Subcutaneous abdominal adipose tissue (tissue), 5 donors: ENCODE data around the gene TEPSIN.

Experiments
- H3K27ac ChIP-seq: one replicate; pipeline ENCODE4 v1.7.0; 2013; ENCODE audit warnings: low read depth, mild to moderate bottlenecking, inconsistent platforms, low read length, moderate library complexity
- H3K27me3 ChIP-seq, 5 donors: one replicate each; pipeline ENCODE4 v1.7.0; 2013; ENCODE audit warnings: low read length in 5 of 5, inconsistent platforms in 1 of 5; ENCODE audit not compliant: control insufficient read depth in 5 of 5, insufficient read depth in 4 of 5
- H3K36me3 ChIP-seq, 5 donors: one replicate each; pipeline ENCODE4 v1.7.0; 2013; ENCODE audit warnings: low read length in 5 of 5; ENCODE audit not compliant: control insufficient read depth in 5 of 5, insufficient read depth in 5 of 5
- H3K4me1 ChIP-seq, 5 donors: one replicate each; pipeline ENCODE4 v1.7.0; 2013; ENCODE audit warnings: low read length in 5 of 5, mild to moderate bottlenecking in 3 of 5, moderate library complexity in 1 of 5; ENCODE audit not compliant: control insufficient read depth in 5 of 5, insufficient read depth in 5 of 5
- H3K4me3 ChIP-seq, 5 donors: one replicate each; pipeline ENCODE4 v1.7.0; 2013; ENCODE audit warnings: low read length in 5 of 5, low read depth in 1 of 5
- H3K9ac ChIP-seq, 5 donors: one replicate each; pipeline ENCODE4 v1.7.0; 2013; ENCODE audit warnings: low read length in 5 of 5, mild to moderate bottlenecking in 4 of 5, moderate library complexity in 3 of 5
- H3K9me3 ChIP-seq, 5 donors: one replicate each; pipeline ENCODE4 v1.7.0; 2013; ENCODE audit warnings: low read length in 5 of 5; ENCODE audit not compliant: control insufficient read depth in 5 of 5
- donor health status: healthy.
- donor health status: healthy.
- donor health status: healthy.
- donor health status: healthy.
- donor health status: healthy.

Gene TEPSIN

GRCh38 chr17:81223762-81224130, 15.1 kb downstream of the TEPSIN start:
- H3K27ac ChIP-seq, result peak overlapping the region; percentile 16
- H3K4me1 ChIP-seq, result peaks cover 7 to 30% (median 22%) of the 10 kb centered on the region in 5 donors
- peak overlapping the region in 4 of 5 donors; percentile 48 to 66 (median 57) for H3K9ac ChIP-seq
- no peaks in the 10 kb centered on the region for H3K27me3 ChIP-seq
- peaks cover 0 to 17% (median 7%) of the 10 kb centered on the region in 5 donors for H3K36me3 ChIP-seq
- peak overlapping the region; percentile 47 to 69 (median 62) for H3K4me3 ChIP-seq
- H3K9me3 ChIP-seq, result peaks cover 0 to 3% (median 0%) of the 10 kb centered on the region in 5 donors

DNA sequence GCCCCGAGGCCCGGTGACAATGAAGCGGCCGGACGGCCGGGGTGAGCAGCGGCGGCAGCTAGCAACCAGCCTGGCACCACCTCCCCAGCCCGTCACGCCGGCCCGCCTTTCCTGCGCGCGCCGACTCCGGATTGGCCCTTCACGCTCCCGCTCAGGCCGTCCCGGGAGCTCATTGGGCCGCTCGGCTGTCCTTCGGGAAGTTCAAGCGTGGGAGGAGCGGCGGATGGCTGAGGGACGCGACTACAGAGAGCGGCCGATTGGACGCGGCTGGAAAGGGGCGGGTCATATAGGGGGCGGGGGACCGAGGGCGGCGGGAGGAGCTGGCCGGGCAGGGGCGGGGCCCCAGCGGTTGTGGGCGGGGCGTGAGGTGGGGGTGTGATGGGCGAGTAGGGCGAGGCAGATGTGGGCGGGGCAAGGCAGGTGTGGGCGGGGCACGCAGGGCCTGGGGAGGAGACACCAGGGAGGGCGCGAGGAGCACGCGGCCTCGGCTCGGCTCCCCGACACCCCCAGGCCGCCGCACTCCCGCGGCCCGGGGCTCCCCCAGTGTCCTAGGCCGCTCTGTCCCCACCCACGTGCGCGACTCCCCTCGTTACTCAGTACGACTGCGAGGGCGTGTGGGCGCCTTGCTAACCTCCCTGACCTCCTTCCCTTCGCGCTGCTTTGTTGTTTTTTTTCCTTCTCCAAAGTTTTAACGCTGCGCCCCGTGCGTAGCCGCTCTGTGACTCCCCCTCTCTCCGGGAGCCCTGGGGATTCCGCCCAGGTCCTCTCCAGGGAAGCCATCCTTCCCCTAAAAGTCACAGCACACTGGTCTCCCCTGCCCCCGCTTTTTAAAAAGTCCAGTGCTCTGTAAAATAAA, 15.7 kb downstream of the TEPSIN start, which contains the start of gene CEP131:
CEP131 (minus strand) TSS at position 60 of the 856 bp plus-strand sequence. CDS start 2,909 bp downstream, outside the sequence.
- Histone ChIP-seq H3K27me3 (no peaks in the 10 kb centered on the region), H3K9me3 (peaks cover 0 to 3% (median 0%) of the 10 kb centered on the region in 5 donors), H3K36me3 (peaks cover 0 to 13% (median 4%) of the 10 kb centered on the region in 5 donors), H3K27ac (peak within 1 kb of the TSS; percentile 16), H3K4me1 (peaks cover 7 to 27% (median 21%) of the 10 kb centered on the region in 5 donors), H3K4me3 (peak within 1 kb of the TSS; percentile 60 to 79 (median 70)), H3K9ac (peak within 1 kb of the TSS in 4 of 5 donors; percentile 55 to 74 (median 72))

- no peak overlapping the region for H3K27ac ChIP-seq
Observed at GRCh38 chr17:81222620-81222905, 16.3 kb downstream of the TEPSIN start.

DNA sequence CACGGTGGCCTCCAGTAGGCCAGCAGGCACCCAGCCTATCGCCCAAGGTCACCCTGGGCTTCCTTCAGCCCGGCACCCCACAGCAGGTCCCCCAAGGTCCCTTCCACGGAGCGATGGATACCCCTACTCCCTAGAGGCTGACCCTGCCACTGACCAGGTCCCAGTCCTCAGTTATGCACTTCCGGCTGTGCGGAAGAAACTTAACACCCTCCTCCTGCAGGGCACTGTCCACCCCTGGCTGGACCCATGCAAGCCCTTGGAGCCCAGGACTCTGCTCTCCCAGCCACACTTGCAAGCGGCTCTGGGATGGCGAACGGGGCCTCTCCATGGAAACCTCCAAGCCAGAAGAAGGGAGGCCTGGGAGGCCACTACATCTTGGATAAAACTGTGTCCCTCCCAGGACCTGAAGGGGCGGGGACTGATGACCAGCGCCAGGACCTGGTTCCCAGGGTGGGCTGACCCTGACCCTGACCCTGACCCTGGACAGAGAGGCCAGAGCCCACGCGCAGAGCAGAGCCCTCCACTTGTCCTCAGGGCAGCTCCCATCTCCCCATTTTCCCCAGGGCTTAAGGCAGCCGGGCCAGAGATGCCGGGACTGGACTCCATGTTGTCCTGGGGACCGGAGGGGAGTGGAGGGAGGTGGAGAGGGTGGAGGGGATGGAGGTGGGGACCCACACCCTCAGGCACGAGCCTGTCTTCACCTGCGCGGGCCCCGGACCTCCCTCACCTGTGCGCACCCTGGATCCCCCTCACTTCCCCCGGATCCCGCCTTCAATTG, 16.8 kb downstream of the TEPSIN start:
- no peak overlapping the region for H3K27ac ChIP-seq
- H3K4me3 ChIP-seq, result peak overlapping the region in 4 of 5 donors; percentile 60 to 79 (median 72)
- no peaks in the 10 kb centered on the region for H3K27me3 ChIP-seq
- H3K4me1 ChIP-seq, result peaks cover 7 to 27% (median 20%) of the 10 kb centered on the region in 5 donors
- peaks cover 0 to 13% (median 4%) of the 10 kb centered on the region in 5 donors for H3K36me3 ChIP-seq
- peak overlapping the region in 4 of 5 donors; percentile 40 to 74 (median 72) for H3K9ac ChIP-seq
- peaks cover 0 to 2% (median 0%) of the 10 kb centered on the region in 5 donors for H3K9me3 ChIP-seq

More at GRCh38 chr17:81222620-81222905, 16.3 kb downstream of the TEPSIN start:
- Histone ChIP-seq H3K9me3 (peaks cover 0 to 3% (median 0%) of the 10 kb centered on the region in 5 donors), H3K9ac (peak overlapping the region in 4 of 5 donors; percentile 40 to 74 (median 72)), H3K4me1 (peaks cover 7 to 27% (median 20%) of the 10 kb centered on the region in 5 donors), H3K36me3 (peaks cover 0 to 13% (median 4%) of the 10 kb centered on the region in 5 donors), H3K4me3 (peak overlapping the region in 4 of 5 donors; percentile 60 to 79 (median 72)), H3K27me3 (no peaks in the 10 kb centered on the region)

GRCh38 chr17:81221371-81221841, 17.4 kb downstream of the TEPSIN start:
- Histone ChIP-seq H3K4me3 (peak overlapping the region in 2 of 5 donors; percentile 70 to 74), H3K9me3 (no peaks in the 10 kb centered on the region), H3K9ac (peak overlapping the region in 1 of 5 donors; percentile 71), H3K4me1 (peaks cover 7 to 27% (median 20%) of the 10 kb centered on the region in 5 donors), H3K27ac (no peak overlapping the region), H3K27me3 (no peaks in the 10 kb centered on the region), H3K36me3 (peaks cover 0 to 13% (median 4%) of the 10 kb centered on the region in 5 donors)

DNA sequence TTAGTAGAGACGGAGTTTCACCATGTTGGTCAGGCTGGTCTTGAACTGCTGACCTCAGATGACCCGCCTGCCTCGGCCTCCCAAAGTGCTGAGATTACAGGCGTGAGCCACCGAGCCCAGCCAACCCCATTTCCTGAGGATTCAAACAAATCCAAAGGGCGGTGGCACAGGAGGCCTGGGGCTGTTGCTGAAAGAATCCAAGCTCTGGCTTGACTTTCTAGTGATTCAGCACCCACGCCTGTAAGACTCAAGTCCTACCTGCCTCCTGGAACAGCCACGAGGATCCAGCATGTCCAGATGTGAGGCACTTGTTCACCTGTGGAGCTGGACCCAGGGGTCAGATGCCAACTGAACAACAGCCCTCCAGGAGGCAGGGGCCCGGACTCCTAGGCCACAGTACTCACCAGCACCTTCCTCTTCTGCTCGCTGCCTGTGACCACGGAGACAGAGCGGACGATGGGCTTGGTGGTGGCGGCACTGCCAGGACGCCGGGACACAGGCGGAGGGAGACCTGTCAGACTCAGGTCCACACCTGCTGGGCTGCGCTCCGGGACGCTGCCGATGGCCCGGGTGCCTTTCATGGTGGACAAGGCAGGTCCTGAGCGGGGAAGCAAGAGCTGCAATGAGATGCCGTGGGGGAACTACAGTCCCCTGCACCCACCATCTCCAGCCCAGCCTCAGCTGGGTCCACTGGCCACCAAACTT, 19.2 kb downstream of the TEPSIN start:
- Histone ChIP-seq H3K4me3 (no peak overlapping the region), H3K36me3 (peaks cover 0 to 13% (median 4%) of the 10 kb centered on the region in 5 donors), H3K27ac (no peak overlapping the region), H3K9me3 (no peaks in the 10 kb centered on the region), H3K4me1 (peaks cover 7 to 27% (median 20%) of the 10 kb centered on the region in 5 donors), H3K27me3 (no peaks in the 10 kb centered on the region), H3K9ac (no peak overlapping the region)

DNA sequence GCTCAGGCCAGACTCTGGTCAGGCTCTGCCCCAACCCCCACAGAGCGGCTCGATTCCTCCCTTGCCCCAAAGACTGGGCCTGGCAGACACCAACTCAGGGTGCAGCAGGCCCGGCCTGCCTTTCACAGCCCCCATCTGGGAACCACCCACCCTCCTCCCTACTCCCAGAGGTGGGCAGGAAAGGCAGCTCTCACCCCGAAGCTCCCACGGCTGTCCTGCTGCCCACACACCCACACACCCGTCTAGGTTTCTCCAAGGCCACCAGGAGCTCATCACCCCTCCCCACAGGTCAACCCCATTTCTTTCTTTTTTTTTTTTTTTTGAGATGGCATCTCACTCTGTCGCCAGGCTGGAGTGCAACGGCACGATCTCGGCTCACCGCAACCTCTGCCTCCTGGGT, 19.9 kb downstream of the TEPSIN start:
- Histone ChIP-seq H3K9ac (no peak overlapping the region), H3K36me3 (peaks cover 0 to 13% (median 4%) of the 10 kb centered on the region in 5 donors), H3K4me1 (peaks cover 7 to 27% (median 20%) of the 10 kb centered on the region in 5 donors), H3K9me3 (no peaks in the 10 kb centered on the region), H3K4me3 (no peak overlapping the region), H3K27ac (no peak overlapping the region), H3K27me3 (no peaks in the 10 kb centered on the region)

GRCh38 chr17:81218459-81218858, 20.4 kb downstream of the TEPSIN start:
- H3K27ac ChIP-seq, result no peak overlapping the region
- H3K27me3 ChIP-seq, result no peaks in the 10 kb centered on the region
- H3K9ac ChIP-seq, result no peak overlapping the region
- H3K36me3 ChIP-seq, result peaks cover 0 to 13% (median 4%) of the 10 kb centered on the region in 5 donors
- H3K4me3 ChIP-seq, result no peak overlapping the region
- H3K4me1 ChIP-seq, result peaks cover 3 to 21% (median 17%) of the 10 kb centered on the region in 5 donors
- H3K9me3 ChIP-seq, result no peaks in the 10 kb centered on the region

DNA sequence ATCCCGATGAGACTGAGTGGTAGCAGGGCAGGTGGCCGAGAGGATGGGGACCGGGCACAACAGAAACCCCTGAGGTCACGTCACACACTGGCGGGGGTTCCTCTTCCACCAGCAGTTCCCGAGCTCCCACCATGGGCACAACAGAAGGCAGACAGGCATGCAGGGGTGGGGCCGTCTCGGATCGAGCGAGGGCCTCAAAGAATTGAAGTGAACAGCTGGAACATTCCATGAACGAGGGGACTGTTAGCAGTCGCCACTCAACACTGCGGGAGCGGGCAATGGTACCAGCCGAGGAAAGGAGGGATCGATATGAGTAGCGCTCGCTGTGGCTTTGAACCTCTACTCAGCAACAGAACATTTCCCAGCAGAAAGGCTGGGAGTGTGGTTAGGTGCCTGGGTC, 21.4 kb downstream of the TEPSIN start:
- no peaks in the 10 kb centered on the region for H3K27me3 ChIP-seq
- H3K9ac ChIP-seq, result no peak overlapping the region
- H3K4me1 ChIP-seq, result peaks cover 3 to 15% (median 12%) of the 10 kb centered on the region in 5 donors
- H3K36me3 ChIP-seq, result peaks cover 0 to 13% (median 4%) of the 10 kb centered on the region in 5 donors
- H3K9me3 ChIP-seq, result no peaks in the 10 kb centered on the region
- no peak overlapping the region for H3K27ac ChIP-seq
- no peak overlapping the region for H3K4me3 ChIP-seq
